Activated naive CD4-positive, alpha-beta T cell treated with anti-CD3 and anti-CD28 coated beads, Interleukin-2, amount 10 ng/mL, durations not matched to agents 5 hours and 36 hours (primary cell): Measurements from ENCODE around the gene SFRP2. TPM values are rescaled to one million over a fixed set of nuclear protein-coding genes. Genes with fewer than 3 reads are reported as not detected.

Experiments
- total RNA-seq, 2 experiments: library from RNA; stranded (reverse); gene quantifications; one replicate each; pipeline ENCODE4 v1.2.3, GENCODE V29; 2021

The SFRP2 gene, protein sequence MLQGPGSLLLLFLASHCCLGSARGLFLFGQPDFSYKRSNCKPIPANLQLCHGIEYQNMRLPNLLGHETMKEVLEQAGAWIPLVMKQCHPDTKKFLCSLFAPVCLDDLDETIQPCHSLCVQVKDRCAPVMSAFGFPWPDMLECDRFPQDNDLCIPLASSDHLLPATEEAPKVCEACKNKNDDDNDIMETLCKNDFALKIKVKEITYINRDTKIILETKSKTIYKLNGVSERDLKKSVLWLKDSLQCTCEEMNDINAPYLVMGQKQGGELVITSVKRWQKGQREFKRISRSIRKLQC
- total RNA-seq: not detected

GRCh38 chr4:153788413-153789276 is at the start of gene SFRP2:
SFRP2 (minus strand) TSS chr4:153789083; CDS start chr4:153788835, 248 bp downstream.

GRCh38 chr4:153759407-153760316 is 29.2 kb downstream of the SFRP2 start, which contains the start of gene RNF175:
RNF175 (minus strand) TSS chr4:153760024; CDS start chr4:153759862, 162 bp downstream.

Other genes with a start within 250 kb of the SFRP2 start
- gene TLR2, start 104.8 kb downstream of the SFRP2 start, total RNA-seq: 1 to 10 TPM; 6.8 to 7.3 TPM
- gene RNF175, start 29.1 kb downstream of the SFRP2 start, total RNA-seq: under 1 TPM in 1 of 2 experiments, not detected in 1; 0.34 TPM